GM15510 (cell line): ENCODE measurements around the gene BIN2.

Source experiments
- POLR2A ChIP-seq: IDR thresholded peaks from 3 replicates; pipeline ENCODE4 v1.6.1; 2011; ENCODE audit warnings: borderline replicate concordance; ENCODE audit not compliant: insufficient read length; ENCODE audit errors: extremely low read depth

The BIN2 gene

DNA sequence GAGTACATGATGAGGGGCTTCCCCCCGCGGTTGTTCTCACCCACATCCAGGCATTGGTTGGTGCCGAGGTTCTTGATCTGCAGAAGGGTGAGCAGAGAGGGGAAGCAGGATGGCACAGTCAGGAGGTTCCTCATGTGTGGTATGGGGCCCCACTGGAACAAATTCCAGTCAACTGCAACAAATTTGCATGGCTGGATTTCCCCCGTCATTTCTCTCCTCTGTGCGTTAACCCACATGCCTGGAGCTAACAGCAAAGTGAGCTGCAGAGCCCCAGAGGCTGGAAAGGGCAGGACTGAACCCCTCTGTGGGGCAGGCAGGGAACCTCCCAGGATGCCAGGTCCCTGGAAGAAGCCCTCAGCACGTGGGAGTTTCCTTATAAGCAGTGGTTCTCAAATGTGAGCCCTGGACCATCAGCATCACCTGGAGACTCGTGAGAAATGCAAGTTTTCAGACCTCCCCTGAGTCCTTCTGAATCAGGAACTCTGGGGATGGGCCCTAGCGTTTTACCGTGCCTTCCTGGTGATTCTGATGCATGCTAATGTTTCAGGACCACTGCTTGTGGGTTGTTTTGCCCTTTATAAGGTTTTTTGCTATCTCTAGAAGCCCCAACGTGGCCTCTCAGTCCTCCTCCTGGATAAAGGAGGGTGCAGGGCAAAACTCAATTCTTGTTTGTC is 33.5 kb upstream of the BIN2 start:
- no peak for TF ChIP-seq POLR2A

- no peak for TF ChIP-seq POLR2A
These were observed 28.0 kb upstream of the BIN2 start for GRCh38 chr12:51351913-51352532.

DNA sequence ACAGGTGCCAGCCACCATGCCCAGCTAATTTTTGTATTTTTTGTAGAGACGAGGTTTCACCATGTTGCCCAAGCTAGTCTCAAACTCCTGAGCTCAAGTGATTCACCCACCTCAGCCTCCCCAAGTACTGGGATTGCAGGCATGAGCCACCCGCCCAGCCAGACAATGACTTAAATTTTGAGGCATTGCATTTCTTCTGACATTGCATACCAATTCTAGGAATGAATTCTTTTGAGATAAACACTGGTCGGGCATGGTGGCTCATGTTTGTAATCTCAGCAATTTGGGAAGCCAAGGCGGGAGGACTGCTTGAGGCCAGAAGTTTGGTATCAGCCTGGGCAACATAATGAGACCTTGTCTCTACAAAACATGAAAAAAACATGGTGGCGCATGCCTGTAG is 25.1 kb upstream of the BIN2 start:
- TF ChIP-seq POLR2A: no peak

DNA sequence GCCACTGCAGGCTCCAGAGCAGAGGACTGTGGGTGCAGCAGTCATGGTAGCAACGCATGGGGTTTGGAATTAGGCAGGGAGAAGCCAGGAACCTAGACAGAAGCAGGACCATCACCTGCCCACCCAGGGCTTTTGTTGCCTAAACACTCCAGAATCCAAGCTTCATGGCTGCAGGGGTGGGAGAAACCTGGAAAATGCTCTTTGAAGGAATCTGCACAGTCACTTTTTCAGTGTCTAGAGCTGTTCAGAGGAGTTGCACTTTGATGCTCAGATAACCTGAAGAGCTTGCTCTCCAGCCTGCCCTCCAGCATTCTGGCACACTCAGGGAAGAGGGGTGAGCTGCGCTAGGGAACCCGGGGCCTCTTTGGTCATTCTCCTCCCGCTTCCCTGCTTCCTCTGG is 24.1 kb upstream of the BIN2 start:
- no peak for TF ChIP-seq POLR2A

GRCh38 chr12:51346581-51346980 is 22.6 kb upstream of the BIN2 start, which contains the start of gene CELA1:
Gene CELA1 (minus strand): TSS chr12:51346679. CDS start chr12:51346638, 41 bp downstream.
- no peak for TF ChIP-seq POLR2A

DNA sequence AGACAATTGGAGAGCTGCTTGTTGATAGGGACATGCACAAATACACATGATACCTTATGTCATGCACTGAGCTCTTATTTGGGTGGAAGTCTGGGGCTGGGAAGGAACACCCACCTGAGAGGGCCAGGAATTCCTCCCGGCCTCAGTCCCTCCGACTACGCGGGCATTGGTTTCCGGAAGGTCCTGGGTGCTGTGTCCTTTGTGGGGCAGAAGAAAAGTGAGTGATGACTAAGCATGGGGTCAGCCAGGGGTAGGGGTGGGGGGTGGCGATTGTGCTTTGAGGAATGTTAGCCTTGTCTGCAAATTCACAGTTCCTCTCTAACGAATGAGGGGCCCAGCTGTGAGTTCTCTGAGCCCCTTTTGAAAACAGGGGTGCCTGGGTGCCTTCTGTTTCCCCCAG is 21.7 kb upstream of the BIN2 start:
- no peak for TF ChIP-seq POLR2A

GRCh38 chr12:51343201-51343600 is 19.2 kb upstream of the BIN2 start:
- no peak for TF ChIP-seq POLR2A

DNA sequence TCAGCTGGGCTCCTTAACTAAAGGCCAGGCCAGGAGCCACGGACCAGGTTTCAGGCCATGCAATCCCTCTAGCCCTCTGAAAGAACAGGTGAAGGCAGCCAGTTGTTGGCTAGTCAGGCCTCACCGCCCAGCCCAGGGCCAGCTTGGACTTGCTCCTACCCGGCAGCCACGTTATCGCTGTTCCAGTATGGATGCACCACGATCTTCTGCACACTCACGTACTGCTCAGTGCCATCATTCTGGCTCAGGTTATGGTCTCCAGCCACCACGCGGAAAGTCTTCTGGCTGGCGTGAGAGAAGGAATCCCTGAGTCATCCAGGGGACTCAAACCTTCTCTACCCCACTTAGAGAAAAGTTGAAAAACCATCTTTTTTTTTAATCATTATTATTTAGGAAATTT is 18.4 kb upstream of the BIN2 start:
- TF ChIP-seq POLR2A: no peak

- no peak for TF ChIP-seq POLR2A
These were observed 17.5 kb upstream of the BIN2 start for GRCh38 chr12:51341251-51342007.

DNA sequence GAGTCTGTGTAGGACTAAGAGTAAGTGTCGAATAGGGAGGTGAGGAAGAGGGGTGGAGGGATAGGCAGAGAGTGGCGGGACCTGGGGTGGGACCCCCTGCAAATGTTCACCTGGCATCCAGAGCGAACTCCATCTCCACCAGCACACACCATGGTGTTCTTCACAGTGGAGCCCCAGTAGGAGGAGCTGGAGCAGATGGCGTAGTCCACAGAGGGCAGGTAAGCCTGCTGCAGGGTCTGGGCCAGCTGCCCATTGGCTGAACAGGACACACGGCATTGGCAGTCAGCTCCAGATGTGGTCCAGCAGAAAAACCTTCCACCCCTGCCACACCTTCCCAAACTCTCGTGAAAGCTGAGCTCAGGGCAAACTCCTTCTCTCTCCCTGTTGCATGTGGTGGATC is 15.8 kb upstream of the BIN2 start:
- no peak for TF ChIP-seq POLR2A

GRCh38 chr12:51335931-51336330 is 12.0 kb upstream of the BIN2 start:
- TF ChIP-seq POLR2A: no peak

DNA sequence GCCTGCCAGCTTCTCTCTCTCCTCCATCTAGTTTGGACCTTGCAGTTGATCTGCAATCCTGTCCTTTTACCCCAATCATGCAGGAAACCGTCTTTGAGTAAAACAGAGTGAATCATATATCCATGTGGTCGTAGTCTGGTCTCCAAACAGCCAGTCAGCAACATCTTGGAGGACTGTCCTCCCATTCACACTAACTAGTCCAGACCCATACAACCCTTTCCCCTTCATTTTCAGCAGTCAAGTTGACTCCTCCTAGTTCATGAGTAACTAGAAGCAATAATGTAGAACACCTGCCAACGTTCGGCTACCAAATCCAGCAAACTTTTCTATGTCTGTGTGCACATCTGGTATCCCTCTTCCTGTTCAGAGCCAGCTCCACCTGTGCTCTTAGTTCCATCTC is 10.8 kb upstream of the BIN2 start:
- no peak for TF ChIP-seq POLR2A

DNA sequence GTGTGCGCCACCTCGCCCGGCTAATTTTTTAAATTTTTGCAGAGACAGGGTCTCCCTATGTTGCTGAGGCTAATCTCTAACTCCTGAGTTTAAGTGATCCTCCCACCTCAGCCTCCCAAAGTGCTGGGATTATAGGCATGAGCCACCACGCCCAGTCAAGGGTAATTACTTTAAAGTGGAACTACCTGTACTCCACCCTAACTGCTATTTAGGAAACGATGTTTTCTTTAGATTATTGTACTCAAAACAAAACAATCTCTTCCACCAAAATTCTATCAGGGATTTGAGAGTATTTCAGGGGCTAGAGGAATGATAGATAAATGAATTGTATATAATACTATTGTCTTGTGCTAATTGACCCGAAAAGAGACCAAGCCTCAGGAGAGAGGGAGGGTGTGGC is 9.6 kb upstream of the BIN2 start:
- TF ChIP-seq POLR2A: no peak

- TF ChIP-seq POLR2A: no peak
These were observed 6.2 kb upstream of the BIN2 start for GRCh38 chr12:51330186-51330585.

DNA sequence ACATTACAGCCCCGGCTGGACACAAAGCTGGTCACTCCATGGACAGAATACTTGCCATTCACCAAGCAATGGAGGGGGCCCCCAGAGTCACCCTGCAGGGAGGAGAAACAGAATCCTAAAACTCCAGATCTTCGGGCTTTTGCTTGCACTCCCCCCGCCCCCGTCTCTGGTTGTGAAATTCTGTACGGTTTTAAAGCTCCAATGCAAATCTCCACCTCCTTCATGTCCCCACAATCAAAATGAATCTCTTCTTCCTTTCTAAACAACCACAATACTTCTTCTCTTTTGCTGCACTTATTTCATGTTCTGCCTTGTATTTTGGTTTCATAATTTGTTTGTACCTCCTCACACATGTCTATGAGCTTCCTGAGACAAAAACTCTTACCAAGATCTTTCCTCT is 5.8 kb upstream of the BIN2 start:
- no peak for TF ChIP-seq POLR2A

DNA sequence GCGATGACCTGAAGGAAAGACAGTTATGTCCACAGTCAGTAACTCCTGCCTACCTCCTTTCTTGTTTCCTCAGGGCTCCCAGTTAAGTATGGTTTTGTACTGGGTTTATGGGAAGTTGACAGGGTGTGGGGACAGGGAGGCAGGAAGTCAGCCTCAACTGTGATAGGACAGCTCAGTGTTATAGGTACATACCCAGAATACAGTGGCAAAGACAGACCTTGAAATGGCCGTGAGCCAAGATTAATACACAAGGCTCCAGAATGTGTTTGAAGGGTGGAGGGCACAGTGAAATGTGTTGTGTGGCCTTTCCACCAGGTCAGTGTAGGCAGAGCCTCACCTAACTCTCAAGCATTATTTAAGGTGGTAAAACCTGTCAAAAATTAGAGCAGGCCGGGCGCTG is 4.6 kb upstream of the BIN2 start:
- TF ChIP-seq POLR2A: no peak
